Left ventricle myocardium inferior (tissue), 1 donor: Measurements from ENCODE around the gene RRAS. TPM values are rescaled to one million over a fixed set of nuclear protein-coding genes. Genes with fewer than 3 reads are reported as not detected.

ENCODE experiments used
- DNase-seq: peaks from one replicate; pipeline ENCODE4 v3.0.0-alpha.2; 2020
- H3K27ac ChIP-seq: fragments of 200-600 bp; replicated peaks from 2 replicates; pipeline ENCODE4 v1.8.0; 2021
- H3K27me3 ChIP-seq: fragments of 200-600 bp; 2 replicates; pipeline ENCODE4 v1.8.0; 2021; ENCODE audit warnings: low read depth
- H3K36me3 ChIP-seq: fragments of 200-600 bp; 2 replicates; pipeline ENCODE4 v1.8.0; 2021
- H3K4me1 ChIP-seq: fragments of 200-600 bp; 2 replicates; pipeline ENCODE4 v1.8.0; 2021
- H3K4me3 ChIP-seq: fragments of 200-600 bp; 2 replicates; pipeline ENCODE4 v1.8.0; 2021; ENCODE audit warnings: mild to moderate bottlenecking, moderate library complexity
- H3K9me3 ChIP-seq: fragments of 200-600 bp; replicated peaks from 2 replicates; pipeline ENCODE4 v1.8.0; 2021
- CTCF ChIP-seq: fragments of 200-600 bp; IDR thresholded peaks from 2 replicates; pipeline ENCODE4 v1.8.0; 2021; ENCODE audit warnings: antibody characterized with exemption, mild to moderate bottlenecking, borderline replicate concordance
- intact Hi-C: fragments of 100-400 bp; cut with micrococcal nuclease; formaldehyde crosslinking; loops from one replicate; pipeline ENCODE4 v1.11.0; 2022
- total RNA-seq: library from RNA; stranded (reverse); fragmentation: NEBNext Ultra II Directional; extraction: Animal tissue kit (Norgen Biotek cat#: 25700); gene quantifications from one replicate; pipeline ENCODE4 v1.2.1, GENCODE V29; 2021
- donor health status: DM: no; HTN: yes; CAD: no; lungs with severe emphysema.

Gene RRAS
- total RNA-seq, 1 donor from 2014 or later, result 116 TPM

- Histone ChIP-seq H3K4me3 (peak overlapping the region; percentile 41), H3K36me3 (peaks cover 8% of the 10 kb centered on the region), H3K9me3 (no peaks in the 10 kb centered on the region), H3K4me1 (peaks cover 19% of the 10 kb centered on the region), H3K27me3 (no peaks in the 10 kb centered on the region), H3K27ac (peak overlapping the region; percentile 66)
- intact Hi-C loops, result no loop called here
- peak; percentile 94 for TF ChIP-seq CTCF
- DNase-seq, result peak; percentile 74
These were observed 32.4 kb upstream of the RRAS start for GRCh38 chr19:49672131-49672919.

GRCh38 chr19:49669516-49669915 lies 29.6 kb upstream of the RRAS start:
- H3K27me3 ChIP-seq, result no peaks in the 10 kb centered on the region
- no peak for DNase-seq
- intact Hi-C loops, result no loop called here
- no peaks in the 10 kb centered on the region for H3K9me3 ChIP-seq
- H3K4me3 ChIP-seq, result no peak overlapping the region
- peaks cover 8% of the 10 kb centered on the region for H3K36me3 ChIP-seq
- no peak overlapping the region for H3K27ac ChIP-seq
- peaks cover 32% of the 10 kb centered on the region for H3K4me1 ChIP-seq
- no peak for TF ChIP-seq CTCF

- H3K4me1 ChIP-seq, result peaks cover 40% of the 10 kb centered on the region
- intact Hi-C loops, result no loop called here
These were observed 27.5 kb upstream of the RRAS start for GRCh38 chr19:49667473-49667872.

GRCh38 chr19:49666120-49666444 lies 26.1 kb upstream of the RRAS start:
- no peak for DNase-seq
- intact Hi-C loops, result no loop called here
- Histone ChIP-seq H3K27me3 (no peaks in the 10 kb centered on the region), H3K9me3 (no peaks in the 10 kb centered on the region), H3K27ac (peak overlapping the region; percentile 91), H3K4me1 (peaks cover 32% of the 10 kb centered on the region), H3K36me3 (peaks cover 29% of the 10 kb centered on the region), H3K4me3 (peak overlapping the region; percentile 90)
- no peak for TF ChIP-seq CTCF

More at GRCh38 chr19:49667473-49667872, 27.5 kb upstream of the RRAS start:
- TF ChIP-seq CTCF, result no peak
- no peaks in the 10 kb centered on the region for H3K27me3 ChIP-seq
- H3K9me3 ChIP-seq, result no peaks in the 10 kb centered on the region
- peaks cover 15% of the 10 kb centered on the region for H3K36me3 ChIP-seq
- H3K4me3 ChIP-seq, result no peak overlapping the region
- no peak overlapping the region for H3K27ac ChIP-seq
- DNase-seq, result no peak

- intact Hi-C loops, result no loop called here
- Histone ChIP-seq H3K4me1 (peaks cover 32% of the 10 kb centered on the region), H3K36me3 (peaks cover 31% of the 10 kb centered on the region), H3K27ac (peak within 1 kb of the TSS; percentile 91), H3K9me3 (no peaks in the 10 kb centered on the region), H3K27me3 (no peaks in the 10 kb centered on the region), H3K4me3 (peak within 1 kb of the TSS; percentile 90)
- no peak for TF ChIP-seq CTCF
- peak; percentile 97 for DNase-seq
These were observed 25.6 kb upstream of the RRAS start, which contains the start of the genes BCL2L12 and IRF3 for GRCh38 chr19:49665351-49666119. Gene BCL2L12 (plus strand): TSS chr19:49665933. CDS start chr19:49666693, 760 bp downstream. Gene IRF3 (minus strand): TSS chr19:49665857. CDS start chr19:49664838, 1,019 bp downstream.
